ENCODE results near the gene PGC.

DNA sequence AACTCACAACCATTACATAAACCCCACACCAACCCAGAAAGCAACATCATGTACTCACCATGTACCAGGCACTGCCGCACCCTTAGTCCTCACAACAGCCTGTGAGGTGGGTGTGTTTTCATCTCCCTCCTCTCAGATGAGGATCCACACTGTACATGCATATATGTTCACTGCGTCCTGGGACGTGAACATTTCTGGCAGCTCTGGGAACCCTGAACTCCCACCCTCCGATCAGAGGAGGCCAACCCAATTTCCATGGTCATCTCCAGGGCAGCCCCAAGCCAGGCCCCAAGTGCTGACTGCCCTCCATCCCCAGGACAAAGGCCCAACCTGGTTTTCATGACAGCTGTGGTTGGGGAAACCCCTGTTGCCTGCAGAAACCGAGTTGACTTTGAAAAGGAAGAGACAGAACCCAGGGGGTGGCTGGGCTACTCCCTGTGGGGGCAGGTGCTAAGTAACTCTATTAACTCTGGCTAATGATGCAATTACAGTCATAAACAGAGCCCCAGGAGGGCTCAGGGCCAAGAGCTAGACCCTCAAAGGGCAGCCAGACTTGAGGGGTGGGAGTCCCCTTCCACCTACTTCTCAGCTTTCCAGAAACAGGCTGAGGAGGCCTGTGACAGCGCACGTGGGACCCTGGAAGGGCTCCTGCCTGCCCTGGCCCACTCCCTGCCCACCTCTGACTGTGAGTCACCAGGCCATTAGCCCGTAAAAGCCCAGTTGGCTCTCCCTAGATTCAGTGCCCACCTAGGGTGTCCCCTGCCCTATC lies 14.4 kb downstream of the PGC start:
- TF ChIP-seq, protein P1, sequence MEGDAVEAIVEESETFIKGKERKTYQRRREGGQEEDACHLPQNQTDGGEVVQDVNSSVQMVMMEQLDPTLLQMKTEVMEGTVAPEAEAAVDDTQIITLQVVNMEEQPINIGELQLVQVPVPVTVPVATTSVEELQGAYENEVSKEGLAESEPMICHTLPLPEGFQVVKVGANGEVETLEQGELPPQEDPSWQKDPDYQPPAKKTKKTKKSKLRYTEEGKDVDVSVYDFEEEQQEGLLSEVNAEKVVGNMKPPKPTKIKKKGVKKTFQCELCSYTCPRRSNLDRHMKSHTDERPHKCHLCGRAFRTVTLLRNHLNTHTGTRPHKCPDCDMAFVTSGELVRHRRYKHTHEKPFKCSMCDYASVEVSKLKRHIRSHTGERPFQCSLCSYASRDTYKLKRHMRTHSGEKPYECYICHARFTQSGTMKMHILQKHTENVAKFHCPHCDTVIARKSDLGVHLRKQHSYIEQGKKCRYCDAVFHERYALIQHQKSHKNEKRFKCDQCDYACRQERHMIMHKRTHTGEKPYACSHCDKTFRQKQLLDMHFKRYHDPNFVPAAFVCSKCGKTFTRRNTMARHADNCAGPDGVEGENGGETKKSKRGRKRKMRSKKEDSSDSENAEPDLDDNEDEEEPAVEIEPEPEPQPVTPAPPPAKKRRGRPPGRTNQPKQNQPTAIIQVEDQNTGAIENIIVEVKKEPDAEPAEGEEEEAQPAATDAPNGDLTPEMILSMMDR (IDR thresholded peaks at IDR 0.05): no peak
- no peak for TF ChIP-seq EP300 (IDR thresholded peaks at IDR 0.05)
- no peak for TF ChIP-seq POLR2A (IDR thresholded peaks at IDR 0.05)

Data from ovary (tissue), 3 donors.